Glutamatergic neuron (in vitro differentiated cells): ENCODE measurements around the gene TNFRSF8. TPM values are rescaled to one million over a fixed set of nuclear protein-coding genes. Genes with fewer than 3 reads are reported as not detected.

Source experiments
- DNase-seq: peaks from one replicate; pipeline ENCODE4 v3.0.0; 2022
- H3K27ac Mint-ChIP-seq: one replicate; pipeline ENCODE4 v1.8.0; 2020; ENCODE audit warnings: mild to moderate bottlenecking, mixed read lengths, inconsistent platforms; ENCODE audit not compliant: unreplicated experiment
- H3K27me3 Mint-ChIP-seq: one replicate; pipeline ENCODE4 v1.8.0; 2020; ENCODE audit warnings: mild to moderate bottlenecking, moderate library complexity, mixed read lengths, inconsistent platforms; ENCODE audit not compliant: unreplicated experiment
- H3K36me3 Mint-ChIP-seq: one replicate; pipeline ENCODE4 v1.8.0; 2020; ENCODE audit warnings: mild to moderate bottlenecking, mixed read lengths, inconsistent platforms; ENCODE audit not compliant: unreplicated experiment
- H3K4me1 Mint-ChIP-seq: one replicate; pipeline ENCODE4 v1.8.0; 2020; ENCODE audit warnings: mild to moderate bottlenecking, low read depth, mixed read lengths, inconsistent platforms; ENCODE audit not compliant: unreplicated experiment
- H3K4me3 Mint-ChIP-seq: one replicate; pipeline ENCODE4 v1.8.0; 2020; ENCODE audit warnings: mild to moderate bottlenecking, mixed read lengths, inconsistent platforms; ENCODE audit not compliant: unreplicated experiment
- H3K9me3 Mint-ChIP-seq: one replicate; pipeline ENCODE4 v1.8.0; 2020; ENCODE audit warnings: mild to moderate bottlenecking, moderate library complexity, mixed read lengths, inconsistent platforms; ENCODE audit not compliant: unreplicated experiment
- total RNA-seq: library from RNA; stranded (reverse); fragmentation: NEBNext Ultra II Directional; extraction: Animal tissue kit (Norgen Biotek cat#: 25700); gene quantifications from one replicate; pipeline ENCODE4 v1.2.1, GENCODE V29; 2021; ENCODE audit not compliant: unreplicated experiment
- TF ChIP-seq, protein P1 (sequence below): fragments of 200-600 bp; sonication (generic); IDR thresholded peaks from one replicate; pipeline ENCODE4 v1.5.0; 2021; ENCODE audit not compliant: partially characterized antibody, unreplicated experiment

TNFRSF8 gene
- total RNA-seq, 1 donor from 2014 or later, result not detected

DNA sequence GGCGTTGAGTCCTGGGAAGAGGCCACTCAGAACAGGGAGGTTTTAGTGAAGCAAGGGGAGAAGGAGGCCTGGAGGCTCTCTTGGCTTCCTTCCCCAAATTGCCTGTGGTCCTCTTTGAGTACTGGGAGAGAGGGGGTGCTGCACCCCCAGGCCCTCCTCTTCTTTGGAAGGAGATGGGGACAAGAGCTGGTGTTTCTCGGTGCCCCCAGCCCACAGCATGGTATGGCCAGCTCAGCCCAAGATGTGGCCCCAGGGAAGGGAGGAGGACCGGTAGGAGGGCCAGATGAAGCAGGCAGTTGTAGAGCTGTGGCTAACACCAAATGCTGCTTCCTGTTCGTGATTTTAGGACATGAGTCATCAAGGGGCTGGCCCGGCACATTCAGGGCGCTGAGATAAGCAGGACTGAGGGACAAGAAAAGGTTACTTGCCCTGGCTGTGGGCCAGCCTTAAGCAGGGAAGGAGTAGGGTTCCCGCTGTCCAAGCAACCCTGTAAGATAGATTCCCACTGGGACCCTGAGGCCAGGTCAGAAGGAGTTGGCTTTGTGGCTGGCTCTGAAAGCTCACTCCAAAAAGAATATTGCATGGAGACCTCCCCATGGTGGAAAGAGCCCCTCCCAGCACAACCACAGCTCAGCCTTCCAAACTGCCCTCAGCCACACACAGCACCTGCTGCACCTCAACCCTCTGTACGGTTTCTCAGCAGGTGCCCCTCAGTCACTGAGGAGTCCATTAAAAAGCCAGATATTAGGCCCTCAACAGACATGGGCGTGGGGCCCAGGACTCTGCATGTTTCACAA is 98.8 kb downstream of the TNFRSF8 start:
- Mint-ChIP-seq H3K27ac (no peak overlapping the region), H3K4me3 (no peak overlapping the region), H3K9me3 (peaks cover 7% of the 10 kb centered on the region), H3K27me3 (peaks cover 7% of the 10 kb centered on the region), H3K36me3 (no peaks in the 10 kb centered on the region), H3K4me1 (no peaks in the 10 kb centered on the region)
- TF ChIP-seq, protein P1, sequence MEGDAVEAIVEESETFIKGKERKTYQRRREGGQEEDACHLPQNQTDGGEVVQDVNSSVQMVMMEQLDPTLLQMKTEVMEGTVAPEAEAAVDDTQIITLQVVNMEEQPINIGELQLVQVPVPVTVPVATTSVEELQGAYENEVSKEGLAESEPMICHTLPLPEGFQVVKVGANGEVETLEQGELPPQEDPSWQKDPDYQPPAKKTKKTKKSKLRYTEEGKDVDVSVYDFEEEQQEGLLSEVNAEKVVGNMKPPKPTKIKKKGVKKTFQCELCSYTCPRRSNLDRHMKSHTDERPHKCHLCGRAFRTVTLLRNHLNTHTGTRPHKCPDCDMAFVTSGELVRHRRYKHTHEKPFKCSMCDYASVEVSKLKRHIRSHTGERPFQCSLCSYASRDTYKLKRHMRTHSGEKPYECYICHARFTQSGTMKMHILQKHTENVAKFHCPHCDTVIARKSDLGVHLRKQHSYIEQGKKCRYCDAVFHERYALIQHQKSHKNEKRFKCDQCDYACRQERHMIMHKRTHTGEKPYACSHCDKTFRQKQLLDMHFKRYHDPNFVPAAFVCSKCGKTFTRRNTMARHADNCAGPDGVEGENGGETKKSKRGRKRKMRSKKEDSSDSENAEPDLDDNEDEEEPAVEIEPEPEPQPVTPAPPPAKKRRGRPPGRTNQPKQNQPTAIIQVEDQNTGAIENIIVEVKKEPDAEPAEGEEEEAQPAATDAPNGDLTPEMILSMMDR, result no peak
- DNase-seq, result no peak

DNA sequence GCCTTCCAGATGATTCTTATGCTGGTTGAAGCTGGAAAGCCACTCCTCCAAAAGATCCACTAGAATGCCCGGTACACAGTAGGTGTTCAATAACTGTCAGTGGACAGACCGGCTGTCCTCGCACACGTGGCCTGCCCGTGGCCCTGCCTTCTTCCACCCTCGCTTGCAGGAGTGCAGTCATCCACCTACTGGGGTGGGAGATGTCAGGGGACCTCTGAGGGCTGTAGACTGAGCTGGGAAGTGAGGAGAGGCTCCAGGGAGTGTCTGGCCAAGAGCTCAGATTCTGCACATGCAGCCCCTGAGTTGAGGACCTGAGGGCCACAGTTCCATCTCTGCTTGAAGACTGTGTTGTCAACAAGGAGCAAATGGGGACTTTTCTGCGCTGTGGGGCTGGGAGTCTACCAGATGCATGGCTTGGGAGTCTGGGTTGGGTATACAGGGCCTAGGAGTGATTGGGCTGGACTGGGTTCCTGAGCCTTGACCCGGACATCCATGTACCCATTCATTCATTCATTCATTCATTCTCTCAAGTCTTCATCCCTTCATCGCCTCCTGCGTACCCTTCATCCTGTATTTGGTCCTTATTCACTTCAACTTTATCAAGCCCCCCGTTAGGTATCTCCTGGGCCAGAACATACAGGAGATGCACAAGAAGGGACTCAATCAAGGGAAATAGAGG is 99.5 kb downstream of the TNFRSF8 start:
- TF ChIP-seq, protein P1, result no peak
- H3K9me3 Mint-ChIP-seq, result peaks cover 9% of the 10 kb centered on the region
- no peak overlapping the region for H3K27ac Mint-ChIP-seq
- no peaks in the 10 kb centered on the region for H3K36me3 Mint-ChIP-seq
- no peak for DNase-seq
- H3K27me3 Mint-ChIP-seq, result peaks cover 8% of the 10 kb centered on the region
- peaks cover 2% of the 10 kb centered on the region for H3K4me1 Mint-ChIP-seq
- no peak overlapping the region for H3K4me3 Mint-ChIP-seq

DNA sequence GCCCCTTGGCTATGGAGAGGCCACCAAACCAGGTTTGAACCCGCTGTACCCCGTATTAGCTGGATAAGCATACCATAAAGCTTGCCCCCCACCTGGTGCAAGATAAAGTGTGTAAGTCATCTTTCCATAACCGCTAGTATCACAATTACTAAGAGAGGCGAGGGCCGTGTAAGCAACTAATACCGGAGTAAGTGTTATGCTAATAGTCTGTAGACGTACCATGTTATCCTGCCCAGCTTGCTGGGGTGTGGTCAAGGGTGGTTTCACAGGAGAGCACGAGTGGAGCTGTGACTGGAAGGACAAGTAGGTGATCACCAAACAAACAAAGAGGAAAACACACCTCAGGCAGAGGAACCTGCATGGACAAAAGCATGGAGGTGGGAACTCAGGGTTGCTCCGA is 100.1 kb downstream of the TNFRSF8 start:
- no peak for DNase-seq
- no peak overlapping the region for H3K4me3 Mint-ChIP-seq
- TF ChIP-seq, protein P1, result no peak
- H3K36me3 Mint-ChIP-seq, result no peaks in the 10 kb centered on the region
- H3K27ac Mint-ChIP-seq, result no peak overlapping the region
- peaks cover 8% of the 10 kb centered on the region for H3K4me1 Mint-ChIP-seq
- peaks cover 9% of the 10 kb centered on the region for H3K27me3 Mint-ChIP-seq
- H3K9me3 Mint-ChIP-seq, result peaks cover 12% of the 10 kb centered on the region

DNA sequence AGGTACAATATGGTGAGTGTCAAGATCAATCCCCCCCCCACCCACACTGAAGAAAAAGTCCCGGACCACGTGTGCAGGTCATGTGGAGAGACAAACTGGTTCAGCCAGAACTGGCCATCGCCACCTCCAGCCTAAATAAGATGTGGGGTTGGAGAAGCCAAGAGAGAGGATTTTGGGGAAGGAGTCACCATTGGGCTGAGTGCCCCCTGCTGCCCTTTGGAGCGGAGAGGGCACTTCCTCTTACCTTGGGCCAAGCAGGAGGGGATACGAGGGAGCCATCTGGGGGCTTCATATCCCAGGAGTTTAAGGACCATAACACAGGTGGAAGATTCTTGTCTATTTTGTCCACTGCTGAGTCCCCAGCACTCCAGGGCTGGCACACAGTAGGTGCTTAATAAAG is 101.1 kb downstream of the TNFRSF8 start:
- Mint-ChIP-seq H3K9me3 (peaks cover 12% of the 10 kb centered on the region), H3K36me3 (no peaks in the 10 kb centered on the region), H3K4me3 (no peak overlapping the region), H3K4me1 (peaks cover 11% of the 10 kb centered on the region), H3K27me3 (peaks cover 9% of the 10 kb centered on the region), H3K27ac (no peak overlapping the region)
- no peak for DNase-seq
- TF ChIP-seq, protein P1, result no peak

DNA sequence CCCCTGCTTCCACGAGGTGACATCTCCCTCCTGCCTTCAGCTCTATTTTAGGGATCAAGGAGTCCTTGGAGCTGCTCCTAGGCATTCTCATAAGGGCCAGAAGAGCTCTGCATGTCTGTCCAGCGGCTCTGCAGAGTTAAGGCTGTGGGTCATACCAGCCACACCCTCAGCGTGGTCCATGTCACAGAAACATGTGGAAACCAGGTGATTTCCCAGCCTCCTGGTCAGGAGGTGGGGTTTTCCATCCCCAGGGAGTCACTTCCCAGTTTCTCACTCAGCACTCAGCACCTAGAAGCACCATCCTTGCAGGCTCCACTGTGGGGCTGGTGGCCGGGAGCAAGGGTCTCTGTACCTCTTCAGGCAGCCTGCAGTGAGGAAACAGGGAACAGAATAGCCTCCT is 102.2 kb downstream of the TNFRSF8 start:
- Mint-ChIP-seq H3K36me3 (no peaks in the 10 kb centered on the region), H3K27ac (no peak overlapping the region), H3K27me3 (peaks cover 9% of the 10 kb centered on the region)

More for the DNA sequence above, 102.2 kb downstream of the TNFRSF8 start:
- peaks cover 11% of the 10 kb centered on the region for H3K4me1 Mint-ChIP-seq
- TF ChIP-seq, protein P1, result no peak
- peaks cover 12% of the 10 kb centered on the region for H3K9me3 Mint-ChIP-seq
- H3K4me3 Mint-ChIP-seq, result no peak overlapping the region
- DNase-seq, result no peak
